ENCODE measurements around the gene PHYH.

GRCh38 chr10:13340068-13340467 is 40.2 kb upstream of the PHYH start:
- no peak for TF ChIP-seq POLR2A (IDR thresholded peaks at IDR 0.05; ENCODE audit: low read depth, low read length)
- no peak for TF ChIP-seq POLR2AphosphoS5 (IDR thresholded peaks at IDR 0.05; ENCODE audit: low read depth, low read length)
- no peak for TF ChIP-seq TAF1 (IDR thresholded peaks at IDR 0.05; ENCODE audit: borderline replicate concordance, low read depth, low read length)

Measured in GM12892 (cell line).